Measurements from ENCODE around the gene DMD.

The DMD gene

GRCh38 chrX:32183066-32183465 is 1028.3 kb downstream of the DMD start:
- no peak for DNase-seq

DNA sequence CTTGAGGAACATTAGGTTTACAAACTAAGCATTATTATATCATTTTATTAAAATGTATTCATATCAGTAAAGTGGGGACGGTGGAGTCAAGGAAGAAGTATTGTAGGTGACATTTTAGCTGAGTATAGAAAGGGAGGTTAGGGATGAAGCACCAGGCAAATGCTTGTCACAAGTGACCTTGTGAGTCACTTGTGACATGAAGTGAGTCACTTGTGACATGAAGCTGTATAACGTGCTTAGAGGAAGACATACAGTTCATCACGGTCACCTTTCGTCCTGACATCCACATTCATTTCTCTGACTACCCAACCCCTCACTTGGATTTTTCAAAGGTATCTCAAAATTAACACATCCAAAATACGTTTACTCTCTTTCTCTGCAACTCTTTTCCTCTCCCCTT is 1034.8 kb downstream of the DMD start:
- DNase-seq: no peak

DNA sequence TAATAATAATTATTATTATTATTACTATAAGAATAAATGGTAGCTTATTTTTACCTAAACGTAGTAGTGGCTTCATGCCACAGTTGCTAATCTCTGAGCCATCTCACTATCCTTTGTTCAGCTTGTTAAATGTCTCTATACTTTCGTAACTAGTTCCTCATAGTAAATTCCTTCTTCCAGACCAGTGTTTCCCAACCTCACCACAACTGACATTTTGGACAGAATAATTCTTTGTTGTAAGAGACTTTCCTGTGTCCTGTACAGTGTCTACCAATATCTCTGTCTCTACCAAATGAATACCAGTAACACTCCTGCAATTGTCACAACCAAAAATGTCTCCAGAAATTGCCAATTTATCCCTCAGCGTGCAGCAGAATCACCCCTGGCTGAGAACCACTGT is 1040.9 kb downstream of the DMD start:
- DNase-seq: no peak

GRCh38 chrX:32155044-32155638 is 1056.2 kb downstream of the DMD start:
- no peak for DNase-seq

GRCh38 chrX:32153585-32153984 is 1057.8 kb downstream of the DMD start:
- DNase-seq: no peak

- no peak for DNase-seq
Measured at GRCh38 chrX:32150141-32150540, 1061.2 kb downstream of the DMD start.

- DNase-seq: no peak
Measured at GRCh38 chrX:32141841-32142240, 1069.5 kb downstream of the DMD start.

GRCh38 chrX:32139476-32139875 is 1071.9 kb downstream of the DMD start:
- no peak for DNase-seq

GRCh38 chrX:32137525-32137924 is 1073.8 kb downstream of the DMD start:
- DNase-seq: no peak

DNA sequence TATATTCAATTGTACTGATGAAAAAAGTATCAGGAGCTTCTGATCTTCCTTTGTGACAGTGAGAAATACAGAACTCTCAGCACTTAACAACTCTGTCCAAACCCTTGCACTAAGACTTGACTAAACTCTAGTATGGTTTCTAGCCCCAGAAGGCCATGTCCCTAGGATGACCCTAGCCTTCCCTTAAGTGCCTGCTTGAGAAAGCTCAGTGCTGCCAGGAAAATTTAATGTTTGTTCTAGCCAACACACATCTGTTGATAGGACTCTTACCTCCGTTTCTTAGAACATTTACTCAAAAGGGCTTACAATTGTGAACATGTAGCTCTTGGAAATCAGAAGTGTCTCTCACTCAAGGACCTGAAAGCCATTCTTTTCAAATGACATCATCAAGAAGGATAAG is 1084.4 kb downstream of the DMD start:
- no peak for DNase-seq

DNA sequence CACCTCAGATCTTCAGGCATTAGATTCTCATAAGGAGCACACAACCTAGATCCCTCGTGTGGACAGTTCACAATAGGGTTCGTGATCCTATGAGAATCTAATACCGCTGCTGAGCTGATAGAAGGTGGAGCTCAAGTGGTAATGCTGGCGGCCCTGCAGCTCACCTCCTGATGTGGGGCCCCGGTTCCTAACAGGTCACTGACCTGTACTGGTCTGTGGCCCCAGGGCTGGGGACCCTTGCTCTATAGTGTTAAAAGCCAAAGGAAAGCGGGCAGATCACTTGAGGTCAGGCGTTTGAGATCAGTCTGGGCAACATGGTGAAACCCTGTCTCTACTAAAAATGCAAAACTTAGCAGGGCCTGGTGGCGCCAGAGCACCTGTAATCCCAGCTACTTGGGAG is 1092.5 kb downstream of the DMD start:
- DNase-seq: no peak

- no peak for DNase-seq
Measured at GRCh38 chrX:32116047-32116446, 1095.3 kb downstream of the DMD start.

DNA sequence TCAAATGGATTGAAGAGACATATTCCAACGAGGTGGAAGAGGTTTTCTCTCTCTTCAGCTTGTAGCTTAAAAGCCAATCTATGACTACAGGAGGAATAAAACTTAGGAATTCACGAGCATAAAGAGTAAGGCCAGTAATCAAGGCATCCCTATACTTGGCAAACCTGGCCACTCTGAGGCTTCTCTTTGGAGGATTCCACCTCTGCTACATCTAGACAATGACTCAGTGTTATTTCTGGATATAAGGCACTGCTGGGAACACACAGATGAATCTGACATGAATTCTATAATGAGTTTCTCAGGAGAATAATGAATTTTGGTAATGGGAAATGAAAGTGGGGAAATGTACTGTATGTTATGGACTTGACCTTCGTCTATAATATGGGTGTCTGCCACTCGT is 1123.7 kb downstream of the DMD start:
- no peak for DNase-seq

GRCh38 chrX:32084757-32085156 is 1126.6 kb downstream of the DMD start:
- no peak for DNase-seq

DNA sequence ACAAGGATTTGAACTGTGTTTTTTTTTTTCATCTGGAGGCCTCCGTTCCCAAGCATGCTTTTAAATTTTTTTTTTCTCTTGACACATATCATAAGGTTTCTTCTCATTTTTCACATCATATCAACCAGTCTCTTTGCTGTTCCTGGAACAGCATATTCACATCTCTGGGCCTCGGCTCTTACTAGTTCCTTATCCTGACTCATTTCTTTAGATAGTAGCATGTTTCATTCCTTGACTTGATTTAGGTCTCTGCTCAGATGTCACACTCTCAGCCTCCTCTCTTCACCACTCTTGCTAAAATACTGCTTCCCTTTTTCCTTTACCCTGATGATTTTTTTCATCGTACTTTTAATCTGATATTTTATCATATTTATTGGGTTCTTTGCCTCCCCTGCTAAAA is 1163.1 kb downstream of the DMD start:
- no peak for DNase-seq

DNA sequence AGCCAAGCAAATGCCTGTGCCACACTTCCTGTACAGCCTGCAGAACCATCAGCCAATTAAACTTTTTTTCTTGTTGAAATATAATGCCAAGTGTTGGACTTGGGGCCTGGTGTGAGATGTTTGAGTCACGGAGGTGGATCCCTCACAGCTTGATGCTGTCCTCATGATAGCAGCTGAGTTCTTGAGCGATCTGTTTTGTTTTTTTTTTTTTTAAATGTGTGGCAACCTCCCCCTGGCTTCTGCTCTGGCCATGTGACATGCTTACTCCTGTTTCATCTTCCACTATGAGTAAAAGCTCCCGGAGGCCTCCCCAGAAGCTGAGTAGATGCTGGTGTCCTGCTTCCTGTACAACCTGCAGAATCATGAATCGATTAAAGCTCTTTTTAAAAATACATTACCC is 1166.2 kb downstream of the DMD start:
- DNase-seq: no peak

DNA sequence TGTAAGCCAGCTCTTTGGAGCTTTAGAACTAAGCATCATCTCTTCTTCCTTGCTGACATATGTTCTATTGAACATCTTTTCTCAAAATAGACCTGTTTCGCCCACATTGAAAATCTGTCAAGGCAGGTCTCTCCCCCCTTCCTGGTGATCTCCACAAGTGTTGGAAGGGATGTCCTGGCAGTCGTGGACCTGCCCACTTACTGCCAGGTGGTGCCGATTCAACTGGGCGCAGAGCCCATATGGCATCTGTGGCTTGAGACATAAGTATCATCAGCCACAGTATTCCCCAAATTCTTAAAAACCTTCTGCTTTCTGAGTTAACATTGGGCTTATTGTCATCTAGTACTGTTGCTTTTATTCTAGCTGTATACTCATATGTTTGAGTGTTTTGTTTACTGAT is 1170.2 kb downstream of the DMD start:
- DNase-seq: no peak

GRCh38 chrX:32026772-32027171 is 1184.6 kb downstream of the DMD start:
- DNase-seq: no peak

DNA sequence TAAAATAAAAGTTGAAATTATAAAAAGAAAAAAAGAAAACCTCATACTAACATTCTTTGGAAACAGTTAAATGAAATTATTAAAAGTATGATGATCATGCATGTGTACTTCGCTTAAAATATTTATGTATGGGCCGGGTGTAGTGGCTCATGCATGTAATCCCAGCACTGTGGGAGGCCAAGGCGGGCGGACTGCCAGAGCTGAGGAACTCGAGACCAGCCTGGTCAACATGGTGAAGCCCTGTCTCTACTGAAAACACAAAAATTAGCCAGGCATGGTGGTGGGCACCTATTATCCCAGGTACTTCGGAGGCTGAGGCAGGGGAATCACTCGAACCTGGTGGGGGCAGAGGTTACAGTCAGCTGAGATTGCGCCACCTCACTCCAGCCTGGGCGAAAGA is 1187.3 kb downstream of the DMD start:
- DNase-seq: no peak

GRCh38 chrX:32016195-32016594 is 1195.2 kb downstream of the DMD start:
- no peak for DNase-seq

GRCh38 chrX:32010948-32011347 is 1200.4 kb downstream of the DMD start:
- DNase-seq: no peak

GRCh38 chrX:32010212-32010611 is 1201.1 kb downstream of the DMD start:
- no peak for DNase-seq

- DNase-seq: no peak
Measured at GRCh38 chrX:31993637-31994036, 1217.7 kb downstream of the DMD start.

- no peak for DNase-seq
Measured at GRCh38 chrX:31988975-31989374, 1222.4 kb downstream of the DMD start.

GRCh38 chrX:31981546-31982062 is 1229.7 kb downstream of the DMD start:
- DNase-seq: no peak

DNA sequence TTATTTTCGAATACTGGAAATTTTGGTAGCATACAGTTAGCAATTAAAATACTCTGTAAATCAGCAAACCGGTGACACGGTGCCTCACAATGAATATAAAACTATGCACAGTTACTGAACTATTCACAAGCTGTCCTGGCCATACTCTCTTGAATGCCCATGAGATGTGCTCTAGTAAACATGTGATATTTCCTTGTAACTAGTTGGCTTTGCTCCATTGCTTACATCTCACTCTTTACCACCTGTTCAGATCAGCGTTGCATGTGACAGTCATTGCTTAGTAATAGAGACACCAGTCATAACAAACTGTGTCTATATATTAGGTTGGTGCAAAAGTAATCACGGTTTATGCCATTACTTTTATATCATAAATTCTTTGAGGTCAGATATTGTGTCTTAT is 1241.6 kb downstream of the DMD start:
- no peak for DNase-seq
